Calu3 (cell line): Measurements from ENCODE around the gene EN1. TPM values are rescaled to one million over a fixed set of nuclear protein-coding genes. Genes with fewer than 3 reads are reported as not detected.

Experiments
- BruUV-seq: library from RNA; stranded (reverse); fragments of 400-500 nt; replicated peaks from 2 replicates; lab custom pipeline; 2021; lab: Mats Ljungman, UMichigan
- CTCF ChIA-PET: fragments of 300-600 bp; sonication (Branson Sonifier 250); formaldehyde crosslinking; loops from one replicate; lab custom pipeline; 2022; ENCODE audit warnings: antibody characterized with exemption; lab: Charles Lee
- DNase-seq: peaks from one replicate; pipeline ENCODE4 v3.0.0; 2022
- H3K27ac Mint-ChIP-seq: one replicate; pipeline ENCODE4 v1.8.0; 2022; ENCODE audit warnings: mixed read lengths; ENCODE audit not compliant: unreplicated experiment
- H3K27me3 Mint-ChIP-seq: one replicate; pipeline ENCODE4 v1.8.0; 2022; ENCODE audit warnings: mixed read lengths; ENCODE audit not compliant: unreplicated experiment
- H3K36me3 Mint-ChIP-seq: one replicate; pipeline ENCODE4 v1.8.0; 2022; ENCODE audit warnings: mild to moderate bottlenecking, moderate library complexity, mixed read lengths; ENCODE audit not compliant: insufficient read depth, unreplicated experiment
- H3K4me1 Mint-ChIP-seq: one replicate; pipeline ENCODE4 v1.8.0; 2022; ENCODE audit warnings: mild to moderate bottlenecking, low read depth, mixed read lengths; ENCODE audit not compliant: unreplicated experiment
- H3K4me3 Mint-ChIP-seq: one replicate; pipeline ENCODE4 v1.8.0; 2022; ENCODE audit warnings: mild to moderate bottlenecking, low read depth, moderate library complexity, mixed read lengths; ENCODE audit not compliant: unreplicated experiment
- H3K9me3 Mint-ChIP-seq: one replicate; pipeline ENCODE4 v1.8.0; 2022; ENCODE audit warnings: low read depth, mixed read lengths; ENCODE audit not compliant: unreplicated experiment
- CTCF ChIP-seq: fragments of 200-600 bp; IDR thresholded peaks from one replicate; pipeline ENCODE4 v1.8.0; 2022; ENCODE audit warnings: antibody characterized with exemption; ENCODE audit not compliant: unreplicated experiment
- intact Hi-C: fragments of 100-400 bp; cut with micrococcal nuclease; formaldehyde crosslinking; loops from one replicate; pipeline ENCODE4 v1.10.0; 2022; ENCODE audit not compliant: unreplicated experiment
- total RNA-seq: library from RNA; stranded (reverse); gene quantifications from 2 replicates; pipeline ENCODE4 v1.2.3, GENCODE V29; 2022

The EN1 gene
- total RNA-seq, 1 experiment from 2014 or later: 2.3 TPM

GRCh38 chr2:118813601-118814339 is 33.7 kb downstream of the EN1 start:
- no peak overlapping the region for H3K4me3 Mint-ChIP-seq
- intact Hi-C loops: no loop called here
- no peak overlapping the region for H3K27ac Mint-ChIP-seq
- peaks cover 8% of the 10 kb centered on the region for H3K4me1 Mint-ChIP-seq
- no peaks in the 10 kb centered on the region for H3K9me3 Mint-ChIP-seq
- CTCF ChIA-PET: no interaction called here
- H3K27me3 Mint-ChIP-seq: peaks cover 20% of the 10 kb centered on the region
- BruUV-seq: no TSS peak
- DNase-seq: no peak
- TF ChIP-seq CTCF: no peak
- H3K36me3 Mint-ChIP-seq: no peaks in the 10 kb centered on the region

GRCh38 chr2:118813111-118813510 is 34.3 kb downstream of the EN1 start:
- TF ChIP-seq CTCF: no peak
- CTCF ChIA-PET: no interaction called here
- Mint-ChIP-seq H3K9me3 (no peaks in the 10 kb centered on the region), H3K27me3 (peaks cover 14% of the 10 kb centered on the region), H3K36me3 (no peaks in the 10 kb centered on the region), H3K4me1 (peaks cover 2% of the 10 kb centered on the region), H3K4me3 (no peak overlapping the region), H3K27ac (no peak overlapping the region)
- intact Hi-C loops: no loop called here
- no peak for DNase-seq
- BruUV-seq: no TSS peak

GRCh38 chr2:118812552-118812951 is 34.9 kb downstream of the EN1 start:
- BruUV-seq: no TSS peak
- H3K9me3 Mint-ChIP-seq: no peaks in the 10 kb centered on the region
- H3K4me3 Mint-ChIP-seq: no peak overlapping the region
- DNase-seq: no peak
- H3K4me1 Mint-ChIP-seq: no peaks in the 10 kb centered on the region
- no peak for TF ChIP-seq CTCF
- H3K27me3 Mint-ChIP-seq: peaks cover 8% of the 10 kb centered on the region
- CTCF ChIA-PET: no interaction called here
- H3K27ac Mint-ChIP-seq: no peak overlapping the region
- intact Hi-C loops: no loop called here
- H3K36me3 Mint-ChIP-seq: no peaks in the 10 kb centered on the region

- H3K9me3 Mint-ChIP-seq: no peaks in the 10 kb centered on the region
- peaks cover 8% of the 10 kb centered on the region for H3K27me3 Mint-ChIP-seq
- CTCF ChIA-PET: no interaction called here
- H3K27ac Mint-ChIP-seq: no peak overlapping the region
- DNase-seq: no peak
- H3K4me3 Mint-ChIP-seq: no peak overlapping the region
- no peak for TF ChIP-seq CTCF
- no peaks in the 10 kb centered on the region for H3K4me1 Mint-ChIP-seq
- no TSS peak for BruUV-seq
- H3K36me3 Mint-ChIP-seq: no peaks in the 10 kb centered on the region
- intact Hi-C loops: no loop called here
Observed at GRCh38 chr2:118811514-118812115, 35.8 kb downstream of the EN1 start.
